Fibroblast of lung (primary cell): ENCODE measurements around the gene ZNF804B.

Experiments
- EZH2 ChIP-seq: IDR thresholded peaks from 2 replicates; pipeline ENCODE4 v1.5.1; 2012; ENCODE audit warnings: low read length, control low read depth, mild to moderate bottlenecking; ENCODE audit errors: missing control alignments
- TF ChIP-seq, protein P1 (sequence below), 2 donors: IDR thresholded peaks in 1 of 2; conservative IDR thresholded peaks in 1 of 2; 1 replicate in 1 of 2; 2 replicates in 1 of 2; pipeline ENCODE4 v1.5.1; 2011 to 2012; ENCODE audit warnings: low read length in 2 of 2, control low read depth in 1 of 2, inconsistent platforms in 1 of 2, low read depth in 1 of 2, mild to moderate bottlenecking in 1 of 2

- TF ChIP-seq, protein P1, sequence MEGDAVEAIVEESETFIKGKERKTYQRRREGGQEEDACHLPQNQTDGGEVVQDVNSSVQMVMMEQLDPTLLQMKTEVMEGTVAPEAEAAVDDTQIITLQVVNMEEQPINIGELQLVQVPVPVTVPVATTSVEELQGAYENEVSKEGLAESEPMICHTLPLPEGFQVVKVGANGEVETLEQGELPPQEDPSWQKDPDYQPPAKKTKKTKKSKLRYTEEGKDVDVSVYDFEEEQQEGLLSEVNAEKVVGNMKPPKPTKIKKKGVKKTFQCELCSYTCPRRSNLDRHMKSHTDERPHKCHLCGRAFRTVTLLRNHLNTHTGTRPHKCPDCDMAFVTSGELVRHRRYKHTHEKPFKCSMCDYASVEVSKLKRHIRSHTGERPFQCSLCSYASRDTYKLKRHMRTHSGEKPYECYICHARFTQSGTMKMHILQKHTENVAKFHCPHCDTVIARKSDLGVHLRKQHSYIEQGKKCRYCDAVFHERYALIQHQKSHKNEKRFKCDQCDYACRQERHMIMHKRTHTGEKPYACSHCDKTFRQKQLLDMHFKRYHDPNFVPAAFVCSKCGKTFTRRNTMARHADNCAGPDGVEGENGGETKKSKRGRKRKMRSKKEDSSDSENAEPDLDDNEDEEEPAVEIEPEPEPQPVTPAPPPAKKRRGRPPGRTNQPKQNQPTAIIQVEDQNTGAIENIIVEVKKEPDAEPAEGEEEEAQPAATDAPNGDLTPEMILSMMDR (conservative IDR thresholded peaks at IDR 0.05 in 1 of 2, IDR thresholded peaks at IDR 0.05 in 1 of 2; ENCODE audit: low read depth in 1 of 2, low read length in 2 of 2): no peak
- TF ChIP-seq EZH2: no peak
These were observed 121.6 kb downstream of the ZNF804B start for GRCh38 chr7:88881136-88881535.
